GM12892 (cell line): ENCODE data around the gene SLC22A6.
"Not testable (repeated sequence)": the region's sequence is repeated elsewhere in the genome, so short reads cannot be mapped to it uniquely, and the experiment has no call there.

Experiments
- DNase-seq: peaks from one replicate; pipeline ENCODE4 v3.0.0; 2011; ENCODE audit not compliant: insufficient read length
- FAIRE-seq: peaks from 2 replicates; lab custom pipeline; 2011; peaks lifted over from hg19 to GRCh38; lab: Jason Lieb, UNC
- POLR2A ChIP-seq: IDR thresholded peaks from 2 replicates; pipeline ENCODE4 v1.6.1; 2011; ENCODE audit warnings: low read depth, low read length, control low read depth
- POLR2AphosphoS5 ChIP-seq: IDR thresholded peaks from 2 replicates; pipeline ENCODE4 v1.6.1; 2011; ENCODE audit warnings: low read depth, low read length, control low read depth
- TAF1 ChIP-seq: IDR thresholded peaks from 2 replicates; pipeline ENCODE4 v1.6.1; 2011; ENCODE audit warnings: low read depth, mild to moderate bottlenecking, control low read depth, low read length, borderline replicate concordance

The SLC22A6 gene

GRCh38 chr11:62954478-62954877 lies 30.3 kb downstream of the SLC22A6 start:
- no peak for DNase-seq
- no peak for TF ChIP-seq POLR2A
- FAIRE-seq = no peak

GRCh38 chr11:62953811-62954210 lies 31.0 kb downstream of the SLC22A6 start:
- FAIRE-seq (no peak), DNase-seq (no peak)
- TF ChIP-seq POLR2AphosphoS5 = no peak
- no peak for TF ChIP-seq TAF1
- TF ChIP-seq POLR2A = no peak

GRCh38 chr11:62948765-62949320 lies 35.9 kb downstream of the SLC22A6 start:
- FAIRE-seq (no peak), DNase-seq (no peak)
- TF ChIP-seq POLR2A = no peak
- no peak for TF ChIP-seq POLR2AphosphoS5
- no peak for TF ChIP-seq TAF1

- not testable (repeated sequence) for FAIRE-seq, DNase-seq
These were observed 39.2 kb downstream of the SLC22A6 start for GRCh38 chr11:62945538-62945937.

- DNase-seq, FAIRE-seq: not testable (repeated sequence)
These were observed 47.2 kb downstream of the SLC22A6 start for GRCh38 chr11:62937528-62937927.

- FAIRE-seq (no peak), DNase-seq (no peak)
- TF ChIP-seq POLR2A = no peak
- TF ChIP-seq TAF1 = no peak
- TF ChIP-seq POLR2AphosphoS5 = no peak
These were observed 50.3 kb downstream of the SLC22A6 start for GRCh38 chr11:62934496-62934785.

GRCh38 chr11:62933750-62934495 lies 50.8 kb downstream of the SLC22A6 start:
- TF ChIP-seq POLR2AphosphoS5 = no peak
- TF ChIP-seq POLR2A = no peak
- TF ChIP-seq TAF1 = no peak
- no peak for DNase-seq
- FAIRE-seq = no peak

GRCh38 chr11:62933285-62933684 lies 51.5 kb downstream of the SLC22A6 start:
- FAIRE-seq (no peak), DNase-seq (no peak)
- TF ChIP-seq POLR2A (no peak), TAF1 (no peak), POLR2AphosphoS5 (no peak)

- TF ChIP-seq TAF1 = no peak
- TF ChIP-seq POLR2AphosphoS5 = no peak
- TF ChIP-seq POLR2A = no peak
- DNase-seq = no peak
- no peak for FAIRE-seq
These were observed 53.1 kb downstream of the SLC22A6 start for GRCh38 chr11:62931499-62932278.

GRCh38 chr11:62930666-62931065 lies 54.1 kb downstream of the SLC22A6 start:
- TF ChIP-seq POLR2A (no peak), POLR2AphosphoS5 (no peak), TAF1 (no peak)
- DNase-seq (no peak), FAIRE-seq (no peak)

GRCh38 chr11:62930157-62930556 lies 54.6 kb downstream of the SLC22A6 start:
- FAIRE-seq = no peak
- no peak for DNase-seq
- TF ChIP-seq POLR2AphosphoS5 (no peak), TAF1 (no peak), POLR2A (no peak)

GRCh38 chr11:62928011-62928410 lies 56.8 kb downstream of the SLC22A6 start:
- TF ChIP-seq TAF1 (no peak), POLR2A (no peak), POLR2AphosphoS5 (no peak)
- FAIRE-seq (no peak), DNase-seq (no peak)

- FAIRE-seq (no peak), DNase-seq (no peak)
- TF ChIP-seq TAF1 = no peak
These were observed 57.9 kb downstream of the SLC22A6 start for GRCh38 chr11:62926680-62927455.
